RWPE1 (cell line): ENCODE results near the gene C11orf58.

Experiments used
- CTCF ChIA-PET: fragments of 350-600 bp; sonication (Branson Sonifier 250); formaldehyde crosslinking; extraction: SDS; loops from one replicate; lab custom pipeline; 2021; lab: Yijun Ruan, JAX
- POLR2A ChIA-PET: fragments of 400-600 bp; formaldehyde crosslinking; extraction: SDS; loops from one replicate; lab custom pipeline; 2020; ENCODE audit warnings: antibody characterized with exemption; ENCODE audit not compliant: low non-redundant PET; lab: Yijun Ruan, JAX
- DNase-seq: peaks from one replicate; pipeline ENCODE4 v3.0.0; 2012; ENCODE audit warnings: low spot score
- H3K27ac ChIP-seq: fragments of 450-650 bp; 2 replicates; pipeline ENCODE4 v1.5.1; 2017
- TF ChIP-seq, protein P1 (sequence below): fragments of 450-650 bp; conservative IDR thresholded peaks from 2 replicates; pipeline ENCODE4 v1.5.1; 2017; ENCODE audit warnings: low read depth, mild to moderate bottlenecking

C11orf58 gene

DNA sequence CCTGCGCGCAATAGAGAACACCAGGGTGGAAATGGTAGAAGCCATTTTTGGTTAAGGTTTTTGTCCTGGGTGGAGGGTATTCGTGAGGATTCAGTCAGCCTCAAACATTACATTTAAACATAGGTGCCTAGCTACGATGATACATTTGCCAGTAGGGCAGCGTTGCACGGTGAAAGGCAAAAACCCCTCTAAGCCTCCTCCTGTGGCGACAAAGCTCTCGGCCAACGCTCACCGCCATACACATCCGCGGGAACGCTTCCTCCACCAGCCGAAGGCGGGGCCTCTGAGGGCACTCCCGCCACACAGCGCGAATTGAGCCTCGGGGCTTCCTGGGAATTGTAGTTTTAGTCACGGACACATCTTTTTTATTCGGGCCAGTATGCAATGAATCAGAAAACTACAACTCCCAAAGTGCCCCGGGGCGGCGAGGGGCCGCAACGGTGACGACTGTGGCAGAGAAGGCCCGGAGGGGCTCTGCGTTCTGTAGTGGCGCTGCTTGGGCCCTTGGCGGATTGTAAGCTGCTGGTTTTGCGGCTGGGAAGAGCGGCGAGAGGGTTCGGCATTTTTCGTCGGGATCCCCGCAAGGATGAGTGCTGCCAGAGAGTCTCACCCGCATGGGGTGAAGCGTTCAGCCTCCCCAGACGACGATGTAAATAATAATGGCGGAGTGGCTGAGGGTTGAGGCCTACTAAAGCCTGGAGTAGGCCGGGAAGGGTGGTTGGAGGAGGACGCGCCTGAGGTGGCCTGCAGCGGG, at the start of gene C11orf58:
Gene C11orf58, plus strand, starts transcription at position 455 of the 754 bp plus-strand sequence. Its CDS starts 132 bp downstream, at position 587.
- H3K27ac ChIP-seq: peak within 1 kb of the TSS; percentile 77
- ChIA-PET CTCF (interaction anchor here (0.9 kb wide), 1 partner anchor 50 kb away, joined by 3 read pairs; no protein-coding TSS in a partner anchor), POLR2A (interaction anchor here (0.6 to 1.2 kb wide), 2 partner anchors 26 to 144 kb away, joined by 3 read pairs; no protein-coding TSS in a partner anchor)
- TF ChIP-seq, protein P1, sequence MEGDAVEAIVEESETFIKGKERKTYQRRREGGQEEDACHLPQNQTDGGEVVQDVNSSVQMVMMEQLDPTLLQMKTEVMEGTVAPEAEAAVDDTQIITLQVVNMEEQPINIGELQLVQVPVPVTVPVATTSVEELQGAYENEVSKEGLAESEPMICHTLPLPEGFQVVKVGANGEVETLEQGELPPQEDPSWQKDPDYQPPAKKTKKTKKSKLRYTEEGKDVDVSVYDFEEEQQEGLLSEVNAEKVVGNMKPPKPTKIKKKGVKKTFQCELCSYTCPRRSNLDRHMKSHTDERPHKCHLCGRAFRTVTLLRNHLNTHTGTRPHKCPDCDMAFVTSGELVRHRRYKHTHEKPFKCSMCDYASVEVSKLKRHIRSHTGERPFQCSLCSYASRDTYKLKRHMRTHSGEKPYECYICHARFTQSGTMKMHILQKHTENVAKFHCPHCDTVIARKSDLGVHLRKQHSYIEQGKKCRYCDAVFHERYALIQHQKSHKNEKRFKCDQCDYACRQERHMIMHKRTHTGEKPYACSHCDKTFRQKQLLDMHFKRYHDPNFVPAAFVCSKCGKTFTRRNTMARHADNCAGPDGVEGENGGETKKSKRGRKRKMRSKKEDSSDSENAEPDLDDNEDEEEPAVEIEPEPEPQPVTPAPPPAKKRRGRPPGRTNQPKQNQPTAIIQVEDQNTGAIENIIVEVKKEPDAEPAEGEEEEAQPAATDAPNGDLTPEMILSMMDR: no peak
- DNase-seq: peak; percentile 94

DNA sequence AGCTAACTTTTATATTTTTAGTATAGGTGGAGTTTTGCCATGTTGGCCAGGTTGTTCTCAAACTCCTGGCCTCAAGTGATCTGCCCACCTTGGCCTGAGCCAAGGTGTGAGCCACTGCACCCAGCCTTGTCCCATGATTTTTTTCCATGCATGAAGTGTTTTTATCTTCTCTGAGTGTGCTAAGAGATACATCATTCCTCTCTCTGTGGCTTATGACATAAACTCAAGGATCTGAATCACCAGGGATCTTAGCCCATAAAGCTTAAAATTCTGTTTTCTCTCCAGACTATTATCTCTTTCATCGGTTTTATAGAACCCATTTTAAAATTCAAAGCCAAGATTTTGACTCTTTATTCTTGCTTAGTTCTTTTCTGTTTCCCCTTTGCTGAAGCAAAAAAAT, 48.4 kb upstream of the C11orf58 start:
- H3K27ac ChIP-seq: no peak overlapping the region
- TF ChIP-seq, protein P1: no peak
- DNase-seq: no peak
- CTCF ChIA-PET: interaction anchor here (0.6 kb wide), 1 partner anchor 8 kb away, joined by 4 read pairs; no protein-coding TSS in a partner anchor
- POLR2A ChIA-PET: no interaction called here

DNA sequence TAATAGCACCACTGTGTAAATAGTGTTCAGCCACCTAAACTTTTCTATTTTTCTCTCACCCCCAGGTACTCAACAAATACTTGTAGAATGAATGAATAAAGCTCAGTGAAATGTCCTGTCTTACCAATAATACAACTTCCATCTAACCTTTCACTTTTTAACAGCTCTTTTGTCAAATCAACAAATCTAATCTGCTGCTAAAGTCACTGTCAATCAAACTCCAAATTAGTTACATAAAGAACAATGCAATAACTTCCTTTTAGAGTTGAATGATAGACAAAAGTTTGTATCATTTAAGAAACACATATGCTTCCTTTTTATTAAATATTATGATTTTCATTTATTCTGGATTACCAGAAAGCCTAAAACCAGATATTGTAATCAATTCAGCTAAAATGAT, 34.7 kb upstream of the C11orf58 start:
- CTCF ChIA-PET: no interaction called here
- no peak for DNase-seq
- TF ChIP-seq, protein P1: no peak
- no peak overlapping the region for H3K27ac ChIP-seq
- POLR2A ChIA-PET: no interaction called here

DNA sequence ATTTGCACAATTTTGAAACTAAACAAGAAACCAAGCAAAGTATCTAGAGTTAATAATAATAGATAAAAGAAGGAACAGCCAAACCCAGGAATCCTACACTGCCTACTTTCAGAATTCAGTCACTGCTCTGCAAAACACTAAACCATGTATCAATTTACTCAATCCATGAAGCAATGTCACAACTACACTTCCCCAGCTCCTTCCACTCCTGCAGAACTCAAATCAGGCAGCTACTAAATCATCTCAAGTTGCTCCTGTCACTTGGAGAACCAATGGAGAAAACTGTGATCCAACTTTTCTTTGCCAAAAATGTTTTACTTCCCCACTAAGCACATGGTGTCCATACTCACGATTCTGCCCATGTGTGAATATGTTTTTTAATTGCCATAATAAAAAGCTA, 24.9 kb upstream of the C11orf58 start:
- TF ChIP-seq, protein P1: no peak
- no peak for DNase-seq
- POLR2A ChIA-PET: no interaction called here
- H3K27ac ChIP-seq: no peak overlapping the region
- CTCF ChIA-PET: no interaction called here

DNA sequence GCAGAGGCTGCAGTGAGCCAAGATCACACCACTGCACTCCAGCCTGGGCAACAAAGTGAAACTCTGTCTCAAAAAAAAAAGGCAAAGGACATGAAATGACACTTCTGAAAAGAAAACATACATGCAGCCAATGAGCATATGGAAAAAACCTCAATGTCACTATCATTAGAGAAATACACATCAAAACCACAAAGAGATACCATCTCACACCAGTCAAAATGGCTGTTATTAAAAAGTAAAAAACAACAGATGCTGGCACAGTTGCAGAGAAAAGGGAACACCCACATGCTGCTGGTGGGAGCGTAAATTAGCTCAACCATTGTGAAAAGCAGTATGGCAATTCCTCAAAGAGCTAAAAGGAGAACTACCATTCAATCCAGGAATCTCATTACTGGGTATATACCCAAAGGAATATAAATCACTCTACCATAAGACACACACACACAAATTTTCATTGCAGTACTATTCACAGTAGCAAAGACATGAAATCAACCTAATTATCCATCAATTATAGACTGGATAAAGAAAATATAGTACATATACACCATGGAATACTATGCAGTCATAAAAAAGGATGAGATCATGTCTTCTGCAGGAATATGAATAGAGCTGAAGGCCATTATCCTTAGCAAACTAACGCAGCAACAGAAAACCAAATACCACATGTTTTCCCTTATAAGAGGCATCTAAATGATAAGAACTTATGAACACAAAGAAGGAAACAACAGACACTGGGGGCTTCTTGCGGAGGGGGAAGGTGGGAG, 15.7 kb upstream of the C11orf58 start:
- ChIA-PET CTCF (interaction anchor here (0.8 kb wide), 1 partner anchor 1049 kb away, joined by 5 read pairs; no protein-coding TSS in a partner anchor), POLR2A (no interaction called here)
- no peak for DNase-seq
- no peak overlapping the region for H3K27ac ChIP-seq
- TF ChIP-seq, protein P1: no peak

DNA sequence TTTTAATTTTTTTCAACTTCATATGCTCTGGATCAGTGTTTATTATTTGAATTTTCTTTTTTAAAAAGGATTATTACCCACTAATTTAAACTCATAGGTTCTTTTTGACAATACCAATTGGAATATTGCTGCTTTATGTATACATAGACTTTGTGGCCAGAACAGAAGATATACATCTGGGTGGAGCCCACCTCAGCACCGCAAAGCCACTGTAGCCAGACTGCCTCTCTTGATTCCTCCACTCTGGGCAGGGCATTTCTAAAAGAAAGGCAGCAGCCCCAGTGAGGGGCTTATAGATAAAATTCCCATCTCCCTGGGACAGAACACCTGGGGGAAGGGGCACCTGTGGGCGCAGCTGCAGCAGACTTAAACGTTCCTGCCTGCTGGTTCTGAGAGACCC, 10.6 kb upstream of the C11orf58 start:
- no peak overlapping the region for H3K27ac ChIP-seq
- DNase-seq: no peak
- ChIA-PET CTCF (interaction anchor here (0.5 to 0.6 kb wide), 2 partner anchors 10 to 35 kb away, joined by 4 read pairs; no protein-coding TSS in a partner anchor), POLR2A (no interaction called here)
- TF ChIP-seq, protein P1: no peak
